ENCODE results near the gene MLLT10. TPM values are rescaled to one million over a fixed set of nuclear protein-coding genes. Genes with fewer than 3 reads are reported as not detected.
A peak's percentile ranks its signal among the peaks of the same experiment; 100 is the strongest.
"Not testable (repeated sequence)": the region's sequence is repeated elsewhere in the genome, so short reads cannot be mapped to it uniquely, and the experiment has no call there.

MLLT10 gene
- total and polyA plus RNA-seq, 9 donors: 23.6 to 55.1 (median 36.8) TPM

DNA sequence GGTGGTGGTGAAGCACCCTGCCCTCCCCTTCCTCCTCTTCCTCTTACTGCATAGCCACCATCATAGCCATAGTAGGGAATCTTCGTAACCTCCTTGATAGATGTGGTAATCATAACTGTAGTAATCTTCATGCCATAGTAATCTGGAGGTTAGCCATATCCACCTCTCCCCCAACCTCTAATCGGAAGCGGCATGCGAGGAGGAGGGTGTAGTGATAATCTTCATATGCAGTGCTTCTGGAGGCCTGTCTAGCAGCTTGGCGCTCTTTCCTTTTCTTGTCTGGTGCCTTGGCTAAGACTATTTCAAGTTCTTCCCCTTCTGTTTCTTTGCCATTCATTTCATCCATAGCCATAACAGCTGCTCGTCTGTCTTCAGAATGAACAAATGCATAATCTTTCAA is 90.9 kb downstream of the MLLT10 start:
- intact Hi-C loops (cut with DNase I): no loop called here
- Histone ChIP-seq H3K36me3 (no peaks in the 10 kb centered on the region), H3K9me3 (no peaks in the 10 kb centered on the region), H3K27me3 (no peaks in the 10 kb centered on the region), H3K4me3 (no peak overlapping the region), H3K4me1 (ENCODE audit: insufficient read depth) (peaks cover 3% of the 10 kb centered on the region), H3K27ac (no peak overlapping the region)
- DNase-seq: no peak
- TF ChIP-seq POLR2A (IDR thresholded peaks at IDR 0.05) (no peak), EP300 (IDR thresholded peaks at IDR 0.05) (no peak)
- TF ChIP-seq, protein P1, sequence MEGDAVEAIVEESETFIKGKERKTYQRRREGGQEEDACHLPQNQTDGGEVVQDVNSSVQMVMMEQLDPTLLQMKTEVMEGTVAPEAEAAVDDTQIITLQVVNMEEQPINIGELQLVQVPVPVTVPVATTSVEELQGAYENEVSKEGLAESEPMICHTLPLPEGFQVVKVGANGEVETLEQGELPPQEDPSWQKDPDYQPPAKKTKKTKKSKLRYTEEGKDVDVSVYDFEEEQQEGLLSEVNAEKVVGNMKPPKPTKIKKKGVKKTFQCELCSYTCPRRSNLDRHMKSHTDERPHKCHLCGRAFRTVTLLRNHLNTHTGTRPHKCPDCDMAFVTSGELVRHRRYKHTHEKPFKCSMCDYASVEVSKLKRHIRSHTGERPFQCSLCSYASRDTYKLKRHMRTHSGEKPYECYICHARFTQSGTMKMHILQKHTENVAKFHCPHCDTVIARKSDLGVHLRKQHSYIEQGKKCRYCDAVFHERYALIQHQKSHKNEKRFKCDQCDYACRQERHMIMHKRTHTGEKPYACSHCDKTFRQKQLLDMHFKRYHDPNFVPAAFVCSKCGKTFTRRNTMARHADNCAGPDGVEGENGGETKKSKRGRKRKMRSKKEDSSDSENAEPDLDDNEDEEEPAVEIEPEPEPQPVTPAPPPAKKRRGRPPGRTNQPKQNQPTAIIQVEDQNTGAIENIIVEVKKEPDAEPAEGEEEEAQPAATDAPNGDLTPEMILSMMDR (IDR thresholded peaks at IDR 0.05): no peak
- WGBS, 3 donors: 85 to 90% (median 89%) methylated on average over 6 of the region's 6 CpGs

DNA sequence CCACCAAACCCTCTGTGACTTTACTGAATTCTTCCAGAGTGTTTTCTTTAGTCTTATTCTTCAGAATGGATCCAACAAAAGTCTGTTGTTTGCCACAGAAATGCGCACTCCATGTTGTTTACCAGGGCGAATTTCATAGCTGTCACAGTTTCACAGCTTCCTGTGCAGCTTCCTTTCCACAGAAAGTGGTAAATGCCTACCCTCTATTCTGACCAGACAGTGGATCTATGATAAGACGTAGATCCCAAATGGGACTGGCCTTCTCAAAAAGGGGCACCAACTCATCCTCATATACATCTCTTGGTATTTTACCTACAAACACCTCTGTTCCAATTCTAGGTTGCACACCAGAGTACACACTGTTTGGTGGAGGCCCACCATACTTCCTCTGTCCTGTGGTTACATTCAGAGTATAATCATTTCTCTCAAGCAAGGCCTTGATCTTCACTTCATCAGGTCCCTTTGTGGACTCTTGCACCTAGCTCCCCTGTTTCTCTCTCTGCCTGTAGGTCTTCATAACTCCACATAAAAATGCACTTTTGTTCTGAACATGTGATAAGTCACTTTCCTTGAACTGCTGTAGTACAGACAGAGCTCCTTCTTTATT is 91.7 kb downstream of the MLLT10 start:
- TF ChIP-seq EP300 (IDR thresholded peaks at IDR 0.05) (no peak), POLR2A (IDR thresholded peaks at IDR 0.05) (no peak)
- TF ChIP-seq, protein P1 (IDR thresholded peaks at IDR 0.05): no peak
- no peaks in the 10 kb centered on the region for H3K9me3 ChIP-seq
- no peak for DNase-seq
- intact Hi-C loops (cut with DNase I): no loop called here
- 97 to 100% (median 100%) methylated on average over 3 of the region's 3 CpGs for WGBS, 3 donors
- H3K27me3 ChIP-seq: no peaks in the 10 kb centered on the region
- H3K36me3 ChIP-seq: no peaks in the 10 kb centered on the region
- H3K4me1 ChIP-seq (ENCODE audit: insufficient read depth): peaks cover 6% of the 10 kb centered on the region
- no peak overlapping the region for H3K27ac ChIP-seq
- no peak overlapping the region for H3K4me3 ChIP-seq

DNA sequence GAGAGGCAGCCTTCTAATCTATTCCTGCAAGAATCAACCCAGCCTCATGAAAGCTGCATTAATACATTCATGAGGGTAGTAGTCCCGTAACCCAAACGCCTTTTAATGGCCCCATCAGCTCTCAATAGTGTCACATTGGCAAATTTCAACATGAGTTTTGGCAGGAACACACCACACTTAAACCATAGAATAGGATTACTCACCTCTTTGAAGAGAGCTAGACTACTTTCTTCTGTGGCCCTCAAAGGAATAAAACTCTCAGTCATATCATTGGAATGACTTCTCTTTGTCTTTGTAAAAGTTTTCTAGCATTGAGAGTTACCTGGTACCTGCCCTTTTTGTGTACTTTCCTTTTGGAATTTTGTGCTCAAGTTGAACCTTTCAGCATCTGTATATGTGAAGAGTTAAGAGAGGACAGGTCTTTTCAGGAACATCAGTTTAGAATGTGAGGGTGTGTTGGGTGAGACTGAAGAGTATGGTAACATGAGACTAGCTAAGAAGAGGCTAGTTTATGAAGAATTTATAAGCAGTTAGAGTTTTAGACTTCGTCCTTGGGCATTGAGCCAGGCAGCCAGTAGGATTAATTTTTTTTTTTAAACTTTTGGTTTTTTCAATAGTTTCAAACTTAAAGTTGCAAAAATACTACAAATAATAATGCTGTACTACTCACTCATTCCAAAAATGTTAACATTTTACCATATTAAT is 92.6 kb downstream of the MLLT10 start:
- 61% methylated on average over 3 of the region's 3 CpGs for WGBS, 3 donors

DNA sequence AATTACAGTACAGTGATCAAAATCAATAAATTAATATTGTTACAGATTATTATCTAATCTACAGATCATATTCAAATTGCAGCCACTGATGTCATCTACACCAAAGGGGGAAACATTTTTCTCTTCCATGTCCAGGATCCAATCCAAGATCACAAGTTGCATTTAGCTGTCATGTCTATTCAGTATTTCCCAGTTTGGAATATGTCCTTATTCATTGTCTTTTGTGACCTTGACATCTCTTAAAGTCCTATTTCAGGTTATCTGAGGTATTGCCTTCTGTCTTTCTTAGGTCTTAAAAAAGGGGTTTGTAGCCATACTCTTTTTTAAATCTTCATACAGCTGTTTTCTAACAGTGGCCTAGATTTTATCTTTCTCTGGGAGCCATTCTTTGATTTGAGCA is 93.3 kb downstream of the MLLT10 start:
- no peak for TF ChIP-seq POLR2A (IDR thresholded peaks at IDR 0.05)
- Histone ChIP-seq H3K4me3 (no peak overlapping the region), H3K27me3 (no peaks in the 10 kb centered on the region), H3K27ac (no peak overlapping the region), H3K9me3 (no peaks in the 10 kb centered on the region), H3K4me1 (ENCODE audit: insufficient read depth) (peaks cover 6% of the 10 kb centered on the region), H3K36me3 (no peaks in the 10 kb centered on the region)
- intact Hi-C loops (cut with DNase I): no loop called here
- no peak for DNase-seq

More for the DNA sequence above, 92.6 kb downstream of the MLLT10 start:
- no peaks in the 10 kb centered on the region for H3K27me3 ChIP-seq
- H3K4me1 ChIP-seq (ENCODE audit: insufficient read depth): peaks cover 6% of the 10 kb centered on the region
- no peak overlapping the region for H3K27ac ChIP-seq
- DNase-seq: peak in 3 of 5 donors; percentile 21 to 59 (median 34)
- intact Hi-C loops (cut with DNase I): no loop called here
- H3K4me3 ChIP-seq: no peak overlapping the region
- H3K36me3 ChIP-seq: no peaks in the 10 kb centered on the region
- H3K9me3 ChIP-seq: no peaks in the 10 kb centered on the region
- TF ChIP-seq POLR2A (IDR thresholded peaks at IDR 0.05) (no peak), EP300 (IDR thresholded peaks at IDR 0.05) (no peak)
- TF ChIP-seq, protein P1 (IDR thresholded peaks at IDR 0.05): no peak

DNA sequence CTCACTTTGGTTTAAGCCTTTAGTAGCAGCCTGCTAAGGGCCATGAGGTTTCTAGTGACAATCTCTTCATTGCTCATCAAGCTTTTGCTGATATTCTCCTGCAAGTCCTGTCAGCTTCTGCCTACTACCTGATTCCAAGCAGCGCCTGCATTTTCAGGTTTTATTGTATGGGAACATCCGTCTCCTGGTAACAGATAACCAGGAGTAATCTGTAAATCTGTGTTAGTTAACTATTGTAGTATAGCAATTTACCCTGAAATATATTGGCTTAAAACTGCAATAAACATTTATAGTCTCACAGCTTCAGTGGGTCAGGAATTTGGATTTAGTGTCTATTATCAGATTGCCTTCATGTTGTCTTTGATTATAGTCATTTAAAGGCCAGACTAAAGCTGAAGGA is 94.0 kb downstream of the MLLT10 start:
- no peak overlapping the region for H3K27ac ChIP-seq
- TF ChIP-seq, protein P1 (IDR thresholded peaks at IDR 0.05): no peak
- TF ChIP-seq EP300 (IDR thresholded peaks at IDR 0.05) (no peak), POLR2A (IDR thresholded peaks at IDR 0.05) (no peak)
- DNase-seq: no peak
- WGBS, 3 donors: 93 to 95% (median 94%) methylated on average over 2 of the region's 2 CpGs
- peaks cover 6% of the 10 kb centered on the region for H3K4me1 ChIP-seq (ENCODE audit: insufficient read depth)
- intact Hi-C loops (cut with DNase I): no loop called here
- no peaks in the 10 kb centered on the region for H3K36me3 ChIP-seq
- no peaks in the 10 kb centered on the region for H3K9me3 ChIP-seq
- no peak overlapping the region for H3K4me3 ChIP-seq
- H3K27me3 ChIP-seq: no peaks in the 10 kb centered on the region

DNA sequence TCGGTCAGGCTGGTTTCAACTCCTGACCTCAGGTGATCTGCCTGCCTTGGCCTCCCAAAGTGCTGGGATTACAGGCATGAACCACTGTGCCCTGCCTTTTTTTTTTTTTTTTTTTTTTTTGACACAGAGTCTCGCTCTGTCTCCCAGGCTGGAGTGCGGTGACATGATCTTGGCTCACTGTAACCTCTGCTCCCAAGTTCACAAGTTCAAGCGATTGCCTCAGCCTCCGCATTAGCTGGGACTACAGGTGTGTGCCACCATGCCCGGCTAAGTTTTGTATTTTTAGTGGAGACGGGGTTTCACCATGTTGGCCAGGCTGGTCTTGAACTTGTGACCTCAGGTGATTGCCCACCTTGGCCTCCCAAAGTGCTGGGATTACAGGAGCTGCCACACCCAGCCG is 94.6 kb downstream of the MLLT10 start:
- DNase-seq; intact Hi-C loops (cut with DNase I); H3K36me3 ChIP-seq; H3K27me3 ChIP-seq; H3K4me3 ChIP-seq; H3K4me1 ChIP-seq (ENCODE audit: insufficient read depth); H3K9me3 ChIP-seq; H3K27ac ChIP-seq: not testable (repeated sequence)
- WGBS, 3 donors: 95 to 99% (median 98%) methylated on average over 8 of the region's 8 CpGs

Measured in ovary (tissue), 9 donors.